ENCODE results near the gene PHB1. TPM values are rescaled to one million over a fixed set of nuclear protein-coding genes. Genes with fewer than 3 reads are reported as not detected.

PHB1 gene
- total RNA-seq, 2 experiments from 2014 or later: 24.2 to 31.6 TPM

GRCh38 chr17:49456183-49456965, 41.7 kb upstream of the PHB1 start:
- Mint-ChIP-seq H3K4me3 (no peak overlapping the region), H3K9me3 (no peaks in the 10 kb centered on the region), H3K27ac (no peak overlapping the region), H3K4me1 (ENCODE audit: low read depth) (no peaks in the 10 kb centered on the region), H3K36me3 (ENCODE audit: low read depth) (no peaks in the 10 kb centered on the region), H3K27me3 (peaks cover 54% of the 10 kb centered on the region)
- CTCF ChIA-PET: no interaction called here
- Histone ChIP-seq H3K9me3 (ENCODE audit: control insufficient read depth in 1 of 2, insufficient read depth in 1 of 2, low read length in 2 of 2) (peaks cover 0 to 13% of the 10 kb centered on the region in 2 experiments), H3K27ac (ENCODE audit: low read depth in 1 of 2, low read length in 2 of 2) (no peak overlapping the region), H3K4me1 (ENCODE audit: insufficient read depth, low read length) (peaks cover 6% of the 10 kb centered on the region), H3K4me3 (ENCODE audit: low read length) (no peak overlapping the region), H3K36me3 (ENCODE audit: insufficient read depth, low read length) (no peaks in the 10 kb centered on the region), H3K27me3 (ENCODE audit: control insufficient read depth in 1 of 2, insufficient read depth in 2 of 2, low read length in 2 of 2) (peaks cover 20 to 24% of the 10 kb centered on the region in 2 experiments)
- POLR2A ChIA-PET: no interaction called here
- no peak for TF ChIP-seq CTCF (IDR thresholded peaks at IDR 0.05)
- ATAC-seq (ENCODE audit: poor library complexity) (no peak), DNase-seq (no peak)
- intact Hi-C loops (cut with DNase I, micrococcal nuclease): no loop called here

- Histone ChIP-seq H3K4me3 (ENCODE audit: low read length) (no peak overlapping the region), H3K27ac (ENCODE audit: low read depth in 1 of 2, low read length in 2 of 2) (no peak overlapping the region), H3K36me3 (ENCODE audit: insufficient read depth, low read length) (no peaks in the 10 kb centered on the region), H3K4me1 (ENCODE audit: insufficient read depth, low read length) (peaks cover 11% of the 10 kb centered on the region), H3K9me3 (ENCODE audit: control insufficient read depth in 1 of 2, insufficient read depth in 1 of 2, low read length in 2 of 2) (peaks cover 0 to 14% of the 10 kb centered on the region in 2 experiments), H3K27me3 (ENCODE audit: control insufficient read depth in 1 of 2, insufficient read depth in 2 of 2, low read length in 2 of 2) (peaks cover 16 to 19% of the 10 kb centered on the region in 2 experiments)
- Mint-ChIP-seq H3K4me1 (ENCODE audit: low read depth) (no peaks in the 10 kb centered on the region), H3K36me3 (ENCODE audit: low read depth) (no peaks in the 10 kb centered on the region), H3K27ac (no peak overlapping the region), H3K27me3 (peaks cover 46% of the 10 kb centered on the region), H3K9me3 (no peaks in the 10 kb centered on the region), H3K4me3 (no peak overlapping the region)
- ChIA-PET CTCF (no interaction called here), POLR2A (no interaction called here)
- ATAC-seq (ENCODE audit: poor library complexity): no peak
- intact Hi-C loops (cut with DNase I, micrococcal nuclease): no loop called here
- TF ChIP-seq CTCF (IDR thresholded peaks at IDR 0.05): no peak
- no peak for DNase-seq
Measured at GRCh38 chr17:49455272-49455861, 40.7 kb upstream of the PHB1 start.

GRCh38 chr17:49454050-49454449, 39.4 kb upstream of the PHB1 start:
- H3K9me3 ChIP-seq (ENCODE audit: control insufficient read depth in 1 of 2, insufficient read depth in 1 of 2, low read length in 2 of 2): peaks cover 0 to 14% of the 10 kb centered on the region in 2 experiments
- Mint-ChIP-seq H3K27ac (no peak overlapping the region), H3K9me3 (no peaks in the 10 kb centered on the region), H3K4me1 (ENCODE audit: low read depth) (no peaks in the 10 kb centered on the region), H3K4me3 (no peak overlapping the region), H3K27me3 (peaks cover 36% of the 10 kb centered on the region), H3K36me3 (ENCODE audit: low read depth) (no peaks in the 10 kb centered on the region)
- no peak overlapping the region for H3K4me3 ChIP-seq (ENCODE audit: low read length)
- peaks cover 11% of the 10 kb centered on the region for H3K4me1 ChIP-seq (ENCODE audit: insufficient read depth, low read length)
- ATAC-seq (ENCODE audit: poor library complexity): no peak
- intact Hi-C loops (cut with DNase I, micrococcal nuclease): no loop called here
- peaks cover 10 to 16% of the 10 kb centered on the region in 2 experiments for H3K27me3 ChIP-seq (ENCODE audit: control insufficient read depth in 1 of 2, insufficient read depth in 2 of 2, low read length in 2 of 2)
- H3K36me3 ChIP-seq (ENCODE audit: insufficient read depth, low read length): no peaks in the 10 kb centered on the region
- H3K27ac ChIP-seq (ENCODE audit: low read depth in 1 of 2, low read length in 2 of 2): no peak overlapping the region
- ChIA-PET CTCF (no interaction called here), POLR2A (no interaction called here)
- no peak for TF ChIP-seq CTCF (IDR thresholded peaks at IDR 0.05)
- no peak for DNase-seq
